ENCODE data around the gene PKN1.

PKN1 gene

GRCh38 chr19:14515501-14516047, 82.5 kb downstream of the PKN1 start:
- no peak for DNase-seq (ENCODE audit: low spot score)

GRCh38 chr19:14516048-14516534, 83.0 kb downstream of the PKN1 start:
- DNase-seq (ENCODE audit: low spot score), result no peak

GRCh38 chr19:14516746-14517438, 83.8 kb downstream of the PKN1 start:
- DNase-seq (ENCODE audit: low spot score), result no peak

- DNase-seq (ENCODE audit: low spot score), result no peak
These were observed 84.3 kb downstream of the PKN1 start for GRCh38 chr19:14517446-14517839.

- DNase-seq (ENCODE audit: low spot score), result peak; percentile 62
These were observed 84.9 kb downstream of the PKN1 start, which contains the start of gene DNAJB1 for GRCh38 chr19:14517840-14518505. TSS of gene DNAJB1 (minus strand) at chr19:14518397. CDS start at chr19:14518349, 48 bp downstream.

GRCh38 chr19:14519245-14519859, 86.2 kb downstream of the PKN1 start:
- peak; percentile 33 for DNase-seq (ENCODE audit: low spot score)

- peak; percentile 100 for DNase-seq (ENCODE audit: low spot score)
These were observed 86.8 kb downstream of the PKN1 start for GRCh38 chr19:14519860-14520407.

GRCh38 chr19:14520543-14520942, 87.4 kb downstream of the PKN1 start:
- DNase-seq (ENCODE audit: low spot score), result no peak

Data from SW480 (cell line).